Measurements from ENCODE around the gene DBNL.

DBNL gene

DNA sequence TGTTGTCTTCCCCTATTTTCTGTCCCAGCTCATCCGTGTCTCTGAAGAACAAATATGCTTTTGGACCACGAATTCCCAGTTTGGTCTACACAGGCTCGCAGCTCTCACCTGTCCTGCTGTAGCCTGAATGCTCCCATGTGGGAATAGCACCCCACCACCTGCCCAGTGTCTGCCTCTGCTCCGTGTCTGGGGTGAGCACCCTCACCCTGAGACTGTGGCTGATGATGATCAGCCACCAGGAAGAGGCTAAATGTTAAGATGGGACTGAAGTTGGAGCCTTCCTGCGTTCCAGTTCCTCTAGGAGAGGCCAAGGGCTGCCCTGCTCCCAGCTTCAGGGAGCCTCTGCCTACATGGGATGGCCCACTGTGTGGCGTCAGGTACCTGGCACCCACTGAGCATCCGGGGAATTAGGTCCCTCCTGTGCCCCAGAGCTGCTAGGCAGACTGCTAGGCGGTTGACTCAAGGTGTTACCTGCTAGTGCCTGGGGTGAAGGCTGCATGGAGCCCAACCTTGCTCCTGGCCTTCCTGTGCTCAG is 17.2 kb downstream of the DBNL start (continued):
- TF ChIP-seq, protein P1, sequence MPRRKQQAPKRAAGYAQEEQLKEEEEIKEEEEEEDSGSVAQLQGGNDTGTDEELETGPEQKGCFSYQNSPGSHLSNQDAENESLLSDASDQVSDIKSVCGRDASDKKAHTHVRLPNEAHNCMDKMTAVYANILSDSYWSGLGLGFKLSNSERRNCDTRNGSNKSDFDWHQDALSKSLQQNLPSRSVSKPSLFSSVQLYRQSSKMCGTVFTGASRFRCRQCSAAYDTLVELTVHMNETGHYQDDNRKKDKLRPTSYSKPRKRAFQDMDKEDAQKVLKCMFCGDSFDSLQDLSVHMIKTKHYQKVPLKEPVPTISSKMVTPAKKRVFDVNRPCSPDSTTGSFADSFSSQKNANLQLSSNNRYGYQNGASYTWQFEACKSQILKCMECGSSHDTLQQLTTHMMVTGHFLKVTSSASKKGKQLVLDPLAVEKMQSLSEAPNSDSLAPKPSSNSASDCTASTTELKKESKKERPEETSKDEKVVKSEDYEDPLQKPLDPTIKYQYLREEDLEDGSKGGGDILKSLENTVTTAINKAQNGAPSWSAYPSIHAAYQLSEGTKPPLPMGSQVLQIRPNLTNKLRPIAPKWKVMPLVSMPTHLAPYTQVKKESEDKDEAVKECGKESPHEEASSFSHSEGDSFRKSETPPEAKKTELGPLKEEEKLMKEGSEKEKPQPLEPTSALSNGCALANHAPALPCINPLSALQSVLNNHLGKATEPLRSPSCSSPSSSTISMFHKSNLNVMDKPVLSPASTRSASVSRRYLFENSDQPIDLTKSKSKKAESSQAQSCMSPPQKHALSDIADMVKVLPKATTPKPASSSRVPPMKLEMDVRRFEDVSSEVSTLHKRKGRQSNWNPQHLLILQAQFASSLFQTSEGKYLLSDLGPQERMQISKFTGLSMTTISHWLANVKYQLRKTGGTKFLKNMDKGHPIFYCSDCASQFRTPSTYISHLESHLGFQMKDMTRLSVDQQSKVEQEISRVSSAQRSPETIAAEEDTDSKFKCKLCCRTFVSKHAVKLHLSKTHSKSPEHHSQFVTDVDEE (CRISPR knock-in tag; IDR thresholded peaks at IDR 0.05): no peak
- TF ChIP-seq PPARA (CRISPR knock-in tag; IDR thresholded peaks at IDR 0.05; ENCODE audit: borderline replicate concordance): no peak
- TF ChIP-seq ARNTL (CRISPR knock-in tag; IDR thresholded peaks at IDR 0.05; ENCODE audit: borderline replicate concordance, low read depth): no peak
- TF ChIP-seq ISL1 (CRISPR knock-in tag; IDR thresholded peaks at IDR 0.05): no peak

DNA sequence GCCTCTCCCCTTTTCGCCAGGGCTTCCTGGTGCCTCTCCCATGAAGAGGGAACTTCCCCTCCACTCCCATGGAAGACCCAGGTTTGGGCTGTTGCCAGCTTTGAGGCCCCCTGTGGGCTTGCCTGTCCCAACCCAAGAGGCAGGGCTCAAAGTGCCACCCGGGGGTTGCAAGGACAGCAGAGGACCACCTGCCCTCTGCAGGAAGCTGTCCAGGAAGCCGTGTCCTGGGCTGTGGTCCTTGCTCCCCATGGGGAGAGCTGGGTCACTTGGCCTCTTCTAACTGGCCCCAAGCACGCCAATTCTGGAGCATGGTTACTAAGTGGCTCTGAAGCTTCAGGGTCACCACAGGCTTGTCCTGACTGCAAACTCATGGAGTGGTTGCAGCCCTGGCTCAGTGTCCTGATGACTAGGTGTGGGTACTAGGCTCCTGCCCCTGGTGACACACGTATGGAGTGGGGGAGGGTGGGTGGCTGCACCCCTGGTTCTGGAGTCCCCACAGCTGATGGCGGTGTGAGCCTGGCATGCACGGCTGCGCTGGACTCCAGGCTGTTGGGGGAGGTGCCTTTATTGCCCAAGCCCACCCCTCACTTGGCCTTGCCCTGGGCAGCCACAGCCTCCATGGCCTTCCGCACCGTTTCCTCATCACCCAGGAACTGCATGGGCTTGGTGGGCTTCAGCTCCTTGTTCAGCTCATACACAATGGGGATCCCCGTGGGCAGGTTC is 17.8 kb downstream of the DBNL start:
- TF ChIP-seq ZNF8 (CRISPR knock-in tag; IDR thresholded peaks at IDR 0.05) (no peak), ZC3H10 (CRISPR knock-in tag; IDR thresholded peaks at IDR 0.05) (no peak), ZFP3 (CRISPR knock-in tag; IDR thresholded peaks at IDR 0.05) (no peak), ESRRG (CRISPR knock-in tag; IDR thresholded peaks at IDR 0.05) (no peak), GLIS3 (CRISPR knock-in tag; IDR thresholded peaks at IDR 0.05) (no peak), RARB (CRISPR knock-in tag; IDR thresholded peaks at IDR 0.05) (no peak), TOX (CRISPR knock-in tag; IDR thresholded peaks at IDR 0.05; ENCODE audit: borderline replicate concordance) (no peak), ISL1 (CRISPR knock-in tag; IDR thresholded peaks at IDR 0.05) (no peak), ZNF565 (CRISPR knock-in tag; conservative IDR thresholded peaks at IDR 0.05; ENCODE audit: low read depth) (no peak)
- no peak for ATAC-seq

DNA sequence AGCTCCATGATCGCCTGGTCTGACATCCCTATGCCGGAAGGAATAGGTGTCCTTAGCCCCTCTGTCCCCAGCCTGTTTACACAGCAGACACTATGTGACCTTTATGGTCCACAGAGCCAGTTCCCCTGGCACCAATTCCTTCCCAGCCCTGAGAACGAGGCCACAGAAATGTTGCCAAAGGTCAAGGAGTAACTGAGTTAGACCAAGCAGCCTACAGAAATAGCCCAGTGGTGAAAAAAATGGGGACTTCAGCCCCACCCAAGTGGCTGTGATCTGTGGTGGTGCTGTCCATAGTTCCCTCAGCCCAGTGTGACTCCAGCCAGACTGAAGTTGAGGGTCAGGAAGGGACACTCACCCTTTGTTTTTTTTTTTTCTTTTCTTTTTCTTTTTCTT is 18.4 kb downstream of the DBNL start:
- no peak for TF ChIP-seq OSR1 (CRISPR knock-in tag; IDR thresholded peaks at IDR 0.05)
- no peak for TF ChIP-seq SNAI2 (CRISPR knock-in tag; IDR thresholded peaks at IDR 0.05)
- TF ChIP-seq TOX (CRISPR knock-in tag; IDR thresholded peaks at IDR 0.05; ENCODE audit: borderline replicate concordance): no peak
- TF ChIP-seq, protein P2, sequence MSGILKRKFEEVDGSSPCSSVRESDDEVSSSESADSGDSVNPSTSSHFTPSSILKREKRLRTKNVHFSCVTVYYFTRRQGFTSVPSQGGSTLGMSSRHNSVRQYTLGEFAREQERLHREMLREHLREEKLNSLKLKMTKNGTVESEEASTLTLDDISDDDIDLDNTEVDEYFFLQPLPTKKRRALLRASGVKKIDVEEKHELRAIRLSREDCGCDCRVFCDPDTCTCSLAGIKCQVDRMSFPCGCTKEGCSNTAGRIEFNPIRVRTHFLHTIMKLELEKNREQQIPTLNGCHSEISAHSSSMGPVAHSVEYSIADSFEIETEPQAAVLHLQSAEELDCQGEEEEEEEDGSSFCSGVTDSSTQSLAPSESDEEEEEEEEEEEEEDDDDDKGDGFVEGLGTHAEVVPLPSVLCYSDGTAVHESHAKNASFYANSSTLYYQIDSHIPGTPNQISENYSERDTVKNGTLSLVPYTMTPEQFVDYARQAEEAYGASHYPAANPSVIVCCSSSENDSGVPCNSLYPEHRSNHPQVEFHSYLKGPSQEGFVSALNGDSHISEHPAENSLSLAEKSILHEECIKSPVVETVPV (CRISPR knock-in tag; IDR thresholded peaks at IDR 0.05): no peak
- TF ChIP-seq ZNF565 (CRISPR knock-in tag; conservative IDR thresholded peaks at IDR 0.05; ENCODE audit: low read depth): no peak
- ATAC-seq: no peak

DNA sequence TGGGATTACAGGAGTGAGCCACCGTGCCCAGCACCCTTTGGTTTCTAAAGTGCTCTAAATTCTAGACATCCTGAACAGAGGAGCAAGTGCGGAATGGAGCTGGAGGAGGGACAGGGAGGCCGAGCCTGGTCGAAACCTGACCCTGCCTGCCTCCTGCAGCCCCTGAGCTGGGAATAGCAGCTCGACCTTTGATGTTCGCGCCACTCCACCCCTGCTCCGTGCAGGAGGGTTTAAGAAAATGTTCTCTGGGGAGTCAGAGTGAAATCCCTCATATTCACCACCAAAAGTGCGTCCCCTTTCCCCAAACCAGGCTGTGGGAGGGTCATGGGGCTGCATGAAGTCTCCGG is 19.0 kb downstream of the DBNL start:
- no peak for TF ChIP-seq GLIS3 (CRISPR knock-in tag; IDR thresholded peaks at IDR 0.05)
- TF ChIP-seq ZNF565 (CRISPR knock-in tag; conservative IDR thresholded peaks at IDR 0.05; ENCODE audit: low read depth): no peak
- no peak for TF ChIP-seq OSR1 (CRISPR knock-in tag; IDR thresholded peaks at IDR 0.05)
- ATAC-seq: no peak

GRCh38 chr7:44063894-44064651 is 19.6 kb downstream of the DBNL start:
- ATAC-seq: no peak
- no peak for TF ChIP-seq CREB5 (CRISPR knock-in tag; IDR thresholded peaks at IDR 0.05; ENCODE audit: low read depth)
- TF ChIP-seq GLIS3 (CRISPR knock-in tag; IDR thresholded peaks at IDR 0.05): no peak

DNA sequence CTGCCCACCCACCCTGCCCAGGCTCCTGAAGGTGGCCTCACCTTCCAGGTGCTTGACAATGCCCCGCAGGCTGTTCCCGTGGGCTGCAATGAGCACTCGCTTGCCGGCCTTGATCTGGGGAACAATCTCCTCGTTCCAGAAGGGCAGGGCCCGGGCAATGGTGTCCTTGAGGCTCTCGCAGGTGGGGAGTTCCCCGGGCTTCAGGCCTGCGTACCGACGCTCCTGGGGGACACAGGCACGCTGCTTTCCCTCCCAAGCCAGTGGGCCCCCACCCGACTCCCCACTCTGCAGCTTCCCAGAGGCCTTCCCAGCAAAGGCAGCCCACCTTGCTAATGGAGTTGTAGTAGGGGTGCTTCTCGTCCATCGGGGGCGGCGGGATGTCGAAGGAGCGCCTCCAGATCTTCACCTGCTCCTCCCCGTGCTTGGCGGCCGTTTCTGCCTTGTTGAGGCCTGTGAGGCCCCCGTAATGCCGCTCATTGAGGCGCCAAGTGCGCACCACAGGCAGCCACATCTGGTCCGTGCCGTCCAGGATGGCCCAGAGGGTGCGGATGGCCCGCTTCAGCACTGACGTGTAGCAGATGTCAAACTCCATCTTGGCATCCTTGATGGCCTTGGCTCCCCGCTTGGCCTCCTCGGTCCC is 20.4 kb downstream of the DBNL start:
- TF ChIP-seq OSR1 (CRISPR knock-in tag; IDR thresholded peaks at IDR 0.05): no peak
- TF ChIP-seq, protein P3, sequence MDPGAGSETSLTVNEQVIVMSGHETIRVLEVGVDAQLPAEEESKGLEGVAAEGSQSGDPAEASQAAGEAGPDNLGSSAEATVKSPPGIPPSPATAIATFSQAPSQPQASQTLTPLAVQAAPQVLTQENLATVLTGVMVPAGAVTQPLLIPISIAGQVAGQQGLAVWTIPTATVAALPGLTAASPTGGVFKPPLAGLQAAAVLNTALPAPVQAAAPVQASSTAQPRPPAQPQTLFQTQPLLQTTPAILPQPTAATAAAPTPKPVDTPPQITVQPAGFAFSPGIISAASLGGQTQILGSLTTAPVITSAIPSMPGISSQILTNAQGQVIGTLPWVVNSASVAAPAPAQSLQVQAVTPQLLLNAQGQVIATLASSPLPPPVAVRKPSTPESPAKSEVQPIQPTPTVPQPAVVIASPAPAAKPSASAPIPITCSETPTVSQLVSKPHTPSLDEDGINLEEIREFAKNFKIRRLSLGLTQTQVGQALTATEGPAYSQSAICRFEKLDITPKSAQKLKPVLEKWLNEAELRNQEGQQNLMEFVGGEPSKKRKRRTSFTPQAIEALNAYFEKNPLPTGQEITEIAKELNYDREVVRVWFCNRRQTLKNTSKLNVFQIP (CRISPR knock-in tag; IDR thresholded peaks at IDR 0.05; ENCODE audit: borderline replicate concordance, low read depth): no peak
- TF ChIP-seq TOX (CRISPR knock-in tag; IDR thresholded peaks at IDR 0.05; ENCODE audit: borderline replicate concordance): no peak
- TF ChIP-seq, protein P2 (CRISPR knock-in tag; IDR thresholded peaks at IDR 0.05): no peak
- no peak for TF ChIP-seq ZFP3 (CRISPR knock-in tag; IDR thresholded peaks at IDR 0.05)
- no peak for TF ChIP-seq SNAI2 (CRISPR knock-in tag; IDR thresholded peaks at IDR 0.05)
- no peak for TF ChIP-seq GLIS3 (CRISPR knock-in tag; IDR thresholded peaks at IDR 0.05)
- no peak for TF ChIP-seq BACH2 (CRISPR knock-in tag; IDR thresholded peaks at IDR 0.05; ENCODE audit: borderline replicate concordance)
- TF ChIP-seq CREB5 (CRISPR knock-in tag; IDR thresholded peaks at IDR 0.05; ENCODE audit: low read depth): no peak
- peak; percentile 3 for ATAC-seq
